ENCODE results near the gene CD44.

The CD44 gene

GRCh38 chr11:35171226-35171625 lies 32.3 kb downstream of the CD44 start:
- Histone ChIP-seq H3K4me1 (ENCODE audit: insufficient read depth, low read length) (peaks cover 70% of the 10 kb centered on the region), H3K27me3 (ENCODE audit: control insufficient read depth in 1 of 2, insufficient read depth in 2 of 2, low read length in 2 of 2) (no peaks in the 10 kb centered on the region), H3K9ac (ENCODE audit: low read length) (no peak overlapping the region), H3K36me3 (ENCODE audit: insufficient read depth, low read length) (no peaks in the 10 kb centered on the region), H3K4me3 (ENCODE audit: low read depth in 1 of 2, low read length in 2 of 2) (no peak overlapping the region), H3K9me3 (ENCODE audit: low read length) (no peaks in the 10 kb centered on the region), H3K27ac (ENCODE audit: low read depth, low read length) (no peak overlapping the region)

GRCh38 chr11:35173011-35173511 lies 34.1 kb downstream of the CD44 start:
- no peak overlapping the region for H3K4me3 ChIP-seq (ENCODE audit: low read depth in 1 of 2, low read length in 2 of 2)
- no peaks in the 10 kb centered on the region for H3K9me3 ChIP-seq (ENCODE audit: low read length)
- no peaks in the 10 kb centered on the region for H3K27me3 ChIP-seq (ENCODE audit: control insufficient read depth in 1 of 2, insufficient read depth in 2 of 2, low read length in 2 of 2)
- H3K36me3 ChIP-seq (ENCODE audit: insufficient read depth, low read length): peaks cover 16% of the 10 kb centered on the region
- H3K27ac ChIP-seq (ENCODE audit: low read depth, low read length): no peak overlapping the region
- no peak overlapping the region for H3K9ac ChIP-seq (ENCODE audit: low read length)
- H3K4me1 ChIP-seq (ENCODE audit: insufficient read depth, low read length): peaks cover 59% of the 10 kb centered on the region

GRCh38 chr11:35173616-35174566 lies 34.9 kb downstream of the CD44 start:
- Histone ChIP-seq H3K4me1 (ENCODE audit: insufficient read depth, low read length) (peaks cover 59% of the 10 kb centered on the region), H3K27me3 (ENCODE audit: control insufficient read depth in 1 of 2, insufficient read depth in 2 of 2, low read length in 2 of 2) (no peaks in the 10 kb centered on the region), H3K9me3 (ENCODE audit: low read length) (no peaks in the 10 kb centered on the region), H3K27ac (ENCODE audit: low read depth, low read length) (peak overlapping the region; percentile 35), H3K9ac (ENCODE audit: low read length) (no peak overlapping the region), H3K4me3 (ENCODE audit: low read depth in 1 of 2, low read length in 2 of 2) (no peak overlapping the region), H3K36me3 (ENCODE audit: insufficient read depth, low read length) (peaks cover 24% of the 10 kb centered on the region)

- Histone ChIP-seq H3K4me3 (ENCODE audit: low read depth in 1 of 2, low read length in 2 of 2) (no peak overlapping the region), H3K9me3 (ENCODE audit: low read length) (no peaks in the 10 kb centered on the region), H3K9ac (ENCODE audit: low read length) (no peak overlapping the region), H3K27ac (ENCODE audit: low read depth, low read length) (peak overlapping the region; percentile 35), H3K27me3 (ENCODE audit: control insufficient read depth in 1 of 2, insufficient read depth in 2 of 2, low read length in 2 of 2) (no peaks in the 10 kb centered on the region), H3K36me3 (ENCODE audit: insufficient read depth, low read length) (peaks cover 31% of the 10 kb centered on the region), H3K4me1 (ENCODE audit: insufficient read depth, low read length) (peaks cover 60% of the 10 kb centered on the region)
Observed at GRCh38 chr11:35174666-35175065, 35.7 kb downstream of the CD44 start.

GRCh38 chr11:35177370-35177769 lies 38.4 kb downstream of the CD44 start:
- Histone ChIP-seq H3K27me3 (ENCODE audit: control insufficient read depth in 1 of 2, insufficient read depth in 2 of 2, low read length in 2 of 2) (no peaks in the 10 kb centered on the region), H3K9me3 (ENCODE audit: low read length) (no peaks in the 10 kb centered on the region), H3K36me3 (ENCODE audit: insufficient read depth, low read length) (peaks cover 50% of the 10 kb centered on the region), H3K27ac (ENCODE audit: low read depth, low read length) (no peak overlapping the region), H3K4me3 (ENCODE audit: low read depth in 1 of 2, low read length in 2 of 2) (no peak overlapping the region), H3K4me1 (ENCODE audit: insufficient read depth, low read length) (peaks cover 64% of the 10 kb centered on the region), H3K9ac (ENCODE audit: low read length) (no peak overlapping the region)

- H3K27ac ChIP-seq (ENCODE audit: low read depth, low read length): peak overlapping the region; percentile 1
- H3K27me3 ChIP-seq (ENCODE audit: control insufficient read depth in 1 of 2, insufficient read depth in 2 of 2, low read length in 2 of 2): no peaks in the 10 kb centered on the region
- H3K4me1 ChIP-seq (ENCODE audit: insufficient read depth, low read length): peaks cover 60% of the 10 kb centered on the region
- peaks cover 55% of the 10 kb centered on the region for H3K36me3 ChIP-seq (ENCODE audit: insufficient read depth, low read length)
- H3K9me3 ChIP-seq (ENCODE audit: low read length): no peaks in the 10 kb centered on the region
- H3K4me3 ChIP-seq (ENCODE audit: low read depth in 1 of 2, low read length in 2 of 2): no peak overlapping the region
- H3K9ac ChIP-seq (ENCODE audit: low read length): no peak overlapping the region
Observed at GRCh38 chr11:35178067-35178805, 39.3 kb downstream of the CD44 start.

- H3K9ac ChIP-seq (ENCODE audit: low read length): no peak overlapping the region
- peaks cover 56% of the 10 kb centered on the region for H3K4me1 ChIP-seq (ENCODE audit: insufficient read depth, low read length)
- H3K4me3 ChIP-seq (ENCODE audit: low read depth in 1 of 2, low read length in 2 of 2): no peak overlapping the region
- peak overlapping the region; percentile 6 for H3K27ac ChIP-seq (ENCODE audit: low read depth, low read length)
- H3K36me3 ChIP-seq (ENCODE audit: insufficient read depth, low read length): peaks cover 55% of the 10 kb centered on the region
- H3K9me3 ChIP-seq (ENCODE audit: low read length): no peaks in the 10 kb centered on the region
- no peaks in the 10 kb centered on the region for H3K27me3 ChIP-seq (ENCODE audit: control insufficient read depth in 1 of 2, insufficient read depth in 2 of 2, low read length in 2 of 2)
Observed at GRCh38 chr11:35178873-35179272, 39.9 kb downstream of the CD44 start.

- Histone ChIP-seq H3K4me3 (ENCODE audit: low read depth in 1 of 2, low read length in 2 of 2) (no peak overlapping the region), H3K4me1 (ENCODE audit: insufficient read depth, low read length) (peaks cover 54% of the 10 kb centered on the region), H3K9ac (ENCODE audit: low read length) (no peak overlapping the region), H3K27ac (ENCODE audit: low read depth, low read length) (peak overlapping the region; percentile 6), H3K9me3 (ENCODE audit: low read length) (no peaks in the 10 kb centered on the region), H3K36me3 (ENCODE audit: insufficient read depth, low read length) (peaks cover 62% of the 10 kb centered on the region), H3K27me3 (ENCODE audit: control insufficient read depth in 1 of 2, insufficient read depth in 2 of 2, low read length in 2 of 2) (no peaks in the 10 kb centered on the region)
Observed at GRCh38 chr11:35179466-35180135, 40.6 kb downstream of the CD44 start.

GRCh38 chr11:35180317-35181233 lies 41.6 kb downstream of the CD44 start:
- no peaks in the 10 kb centered on the region for H3K9me3 ChIP-seq (ENCODE audit: low read length)
- H3K4me3 ChIP-seq (ENCODE audit: low read depth in 1 of 2, low read length in 2 of 2): no peak overlapping the region
- H3K4me1 ChIP-seq (ENCODE audit: insufficient read depth, low read length): peaks cover 45% of the 10 kb centered on the region
- peaks cover 69% of the 10 kb centered on the region for H3K36me3 ChIP-seq (ENCODE audit: insufficient read depth, low read length)
- no peak overlapping the region for H3K9ac ChIP-seq (ENCODE audit: low read length)
- H3K27me3 ChIP-seq (ENCODE audit: control insufficient read depth in 1 of 2, insufficient read depth in 2 of 2, low read length in 2 of 2): no peaks in the 10 kb centered on the region
- peak overlapping the region; percentile 6 for H3K27ac ChIP-seq (ENCODE audit: low read depth, low read length)

- no peak overlapping the region for H3K9ac ChIP-seq (ENCODE audit: low read length)
- H3K36me3 ChIP-seq (ENCODE audit: insufficient read depth, low read length): peaks cover 62% of the 10 kb centered on the region
- peaks cover 44% of the 10 kb centered on the region for H3K4me1 ChIP-seq (ENCODE audit: insufficient read depth, low read length)
- H3K27ac ChIP-seq (ENCODE audit: low read depth, low read length): no peak overlapping the region
- H3K9me3 ChIP-seq (ENCODE audit: low read length): no peaks in the 10 kb centered on the region
- H3K4me3 ChIP-seq (ENCODE audit: low read depth in 1 of 2, low read length in 2 of 2): no peak overlapping the region
- H3K27me3 ChIP-seq (ENCODE audit: control insufficient read depth in 1 of 2, insufficient read depth in 2 of 2, low read length in 2 of 2): no peaks in the 10 kb centered on the region
Observed at GRCh38 chr11:35182317-35182939, 43.5 kb downstream of the CD44 start.
